Chondrocyte (in vitro differentiated cells): ENCODE results near the gene TRIM34. TPM values are rescaled to one million over a fixed set of nuclear protein-coding genes. Genes with fewer than 3 reads are reported as not detected.
"Not testable (repeated sequence)": the region's sequence is repeated elsewhere in the genome, so short reads cannot be mapped to it uniquely, and the experiment has no call there.

Experiments
- DNase-seq: peaks from one replicate; pipeline ENCODE4 v3.0.0; 2021; ENCODE audit warnings: mixed read lengths, low spot score
- H3K27ac Mint-ChIP-seq: one replicate; pipeline ENCODE4 v1.8.0; 2021; ENCODE audit warnings: mild to moderate bottlenecking, moderate library complexity, mixed read lengths; ENCODE audit not compliant: unreplicated experiment
- H3K27me3 Mint-ChIP-seq: 2 replicates; pipeline ENCODE4 v1.8.0; 2021; ENCODE audit warnings: low read depth, mixed read lengths
- H3K36me3 Mint-ChIP-seq: 2 replicates; pipeline ENCODE4 v1.8.0; 2021; ENCODE audit warnings: low read depth, mixed read lengths
- H3K4me1 Mint-ChIP-seq: 2 replicates; pipeline ENCODE4 v1.8.0; 2021; ENCODE audit warnings: low read depth, mild to moderate bottlenecking, mixed read lengths
- H3K4me3 Mint-ChIP-seq: one replicate; pipeline ENCODE4 v1.8.0; 2021; ENCODE audit warnings: mild to moderate bottlenecking, moderate library complexity, mixed read lengths; ENCODE audit not compliant: unreplicated experiment
- H3K9me3 Mint-ChIP-seq: 2 replicates; pipeline ENCODE4 v1.8.0; 2021; ENCODE audit warnings: low read depth, mixed read lengths
- CTCF ChIP-seq: fragments of 200-600 bp; sonication (generic); IDR thresholded peaks from 2 replicates; pipeline ENCODE4 v1.5.0; 2021; ENCODE audit warnings: antibody characterized with exemption, mild to moderate bottlenecking, moderate library complexity
- total RNA-seq: library from RNA; stranded (reverse); gene quantifications from 3 replicates; pipeline ENCODE4 v1.2.1, GENCODE V29; 2021

The TRIM34 gene
- total RNA-seq, 1 donor from 2014 or later: 2.1 TPM

DNA sequence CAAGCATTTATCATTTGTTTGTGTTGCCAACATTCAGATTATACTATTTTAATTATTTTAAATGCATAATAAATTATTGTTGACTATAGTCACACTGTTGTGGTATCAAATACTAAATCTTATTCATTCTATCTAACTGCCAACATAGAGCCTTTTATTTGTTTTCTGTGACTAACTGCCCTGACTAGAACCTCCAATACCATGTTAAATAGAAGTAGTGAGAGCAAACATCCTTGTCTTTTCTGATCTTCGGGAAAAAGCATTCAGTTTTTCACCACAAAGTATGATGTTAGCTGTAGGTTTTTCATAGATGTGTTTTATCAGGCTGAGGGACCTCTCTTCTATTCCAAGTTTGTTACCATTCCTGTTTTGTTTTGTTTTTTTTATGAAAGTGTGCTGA lies 15.2 kb downstream of the TRIM34 start:
- H3K4me3 Mint-ChIP-seq: no peak overlapping the region
- no peaks in the 10 kb centered on the region for H3K27me3 Mint-ChIP-seq
- DNase-seq: no peak
- H3K36me3 Mint-ChIP-seq: peaks cover 7% of the 10 kb centered on the region
- H3K27ac Mint-ChIP-seq: no peak overlapping the region
- no peak for TF ChIP-seq CTCF
- peaks cover 4% of the 10 kb centered on the region for H3K9me3 Mint-ChIP-seq
- no peaks in the 10 kb centered on the region for H3K4me1 Mint-ChIP-seq

GRCh38 chr11:5643585-5643984 lies 18.8 kb downstream of the TRIM34 start:
- Mint-ChIP-seq H3K4me1 (no peaks in the 10 kb centered on the region), H3K27ac (no peak overlapping the region), H3K36me3 (peaks cover 7% of the 10 kb centered on the region), H3K9me3 (peaks cover 4% of the 10 kb centered on the region), H3K27me3 (no peaks in the 10 kb centered on the region), H3K4me3 (no peak overlapping the region)
- DNase-seq: no peak
- TF ChIP-seq CTCF: no peak

- peaks cover 4% of the 10 kb centered on the region for H3K36me3 Mint-ChIP-seq
- H3K4me3 Mint-ChIP-seq: no peak overlapping the region
- H3K27me3 Mint-ChIP-seq: no peaks in the 10 kb centered on the region
- H3K27ac Mint-ChIP-seq: no peak overlapping the region
- no peak for DNase-seq
- H3K4me1 Mint-ChIP-seq: no peaks in the 10 kb centered on the region
- no peak for TF ChIP-seq CTCF
- peaks cover 9% of the 10 kb centered on the region for H3K9me3 Mint-ChIP-seq
These were observed 21.3 kb downstream of the TRIM34 start for GRCh38 chr11:5646139-5646538.

- peaks cover 32% of the 10 kb centered on the region for H3K9me3 Mint-ChIP-seq
These were observed 30.7 kb downstream of the TRIM34 start for GRCh38 chr11:5655474-5655873.

GRCh38 chr11:5656956-5657355 lies 32.2 kb downstream of the TRIM34 start:
- Mint-ChIP-seq H3K9me3 (peaks cover 28% of the 10 kb centered on the region), H3K36me3 (peaks cover 19% of the 10 kb centered on the region)
- DNase-seq, H3K4me1 Mint-ChIP-seq, H3K27me3 Mint-ChIP-seq, H3K4me3 Mint-ChIP-seq, H3K27ac Mint-ChIP-seq: not testable (repeated sequence)

More at GRCh38 chr11:5655474-5655873, 30.7 kb downstream of the TRIM34 start:
- DNase-seq: no peak
- Mint-ChIP-seq H3K27me3 (no peaks in the 10 kb centered on the region), H3K36me3 (peaks cover 16% of the 10 kb centered on the region), H3K27ac (no peak overlapping the region), H3K4me3 (no peak overlapping the region), H3K4me1 (no peaks in the 10 kb centered on the region)
- no peak for TF ChIP-seq CTCF

DNA sequence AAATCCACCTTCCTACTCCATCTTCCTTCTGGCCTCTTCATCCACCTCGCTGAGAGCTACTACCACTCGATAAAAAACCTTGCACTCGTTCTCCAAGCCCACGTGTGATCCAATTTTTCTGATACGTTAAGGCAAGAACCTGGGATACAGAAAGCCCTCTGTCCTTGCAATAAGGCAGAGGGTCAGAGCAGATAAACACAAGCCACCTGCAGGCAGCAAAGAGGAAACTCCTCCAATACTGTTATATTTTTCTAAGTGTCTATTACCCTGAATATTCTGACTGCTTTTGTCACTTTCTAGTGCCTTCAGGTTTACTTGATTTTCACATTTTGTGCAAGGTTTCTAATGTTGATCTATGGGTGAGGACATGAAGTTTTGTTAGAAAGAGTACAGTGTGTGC lies 33.5 kb downstream of the TRIM34 start:
- H3K4me1 Mint-ChIP-seq: no peaks in the 10 kb centered on the region
- DNase-seq: no peak
- no peak for TF ChIP-seq CTCF
- peaks cover 22% of the 10 kb centered on the region for H3K36me3 Mint-ChIP-seq
- H3K27me3 Mint-ChIP-seq: no peaks in the 10 kb centered on the region
- no peak overlapping the region for H3K4me3 Mint-ChIP-seq
- peaks cover 19% of the 10 kb centered on the region for H3K9me3 Mint-ChIP-seq
- no peak overlapping the region for H3K27ac Mint-ChIP-seq
